Testis (tissue), 2 donors: ENCODE results near the gene TLCD1.

Source experiments
- POLR2A ChIP-seq: fragments of 450-650 bp; IDR thresholded peaks from one replicate; pipeline ENCODE4 v1.6.1; 2017; ENCODE audit warnings: antibody characterized with exemption, mild to moderate bottlenecking, moderate library complexity
- TF ChIP-seq, protein P1 (sequence below), 3 experiments: fragments of 450-650 bp in 2 of 3; fragments of 200-600 bp in 1 of 3; sonication (generic) in 1 of 3; IDR thresholded peaks; one replicate each; pipeline ENCODE4 v1.5.1; 2016 to 2019; ENCODE audit warnings: antibody characterized with exemption in 3 of 3, mild to moderate bottlenecking in 2 of 3, moderate library complexity in 1 of 3

DNA sequence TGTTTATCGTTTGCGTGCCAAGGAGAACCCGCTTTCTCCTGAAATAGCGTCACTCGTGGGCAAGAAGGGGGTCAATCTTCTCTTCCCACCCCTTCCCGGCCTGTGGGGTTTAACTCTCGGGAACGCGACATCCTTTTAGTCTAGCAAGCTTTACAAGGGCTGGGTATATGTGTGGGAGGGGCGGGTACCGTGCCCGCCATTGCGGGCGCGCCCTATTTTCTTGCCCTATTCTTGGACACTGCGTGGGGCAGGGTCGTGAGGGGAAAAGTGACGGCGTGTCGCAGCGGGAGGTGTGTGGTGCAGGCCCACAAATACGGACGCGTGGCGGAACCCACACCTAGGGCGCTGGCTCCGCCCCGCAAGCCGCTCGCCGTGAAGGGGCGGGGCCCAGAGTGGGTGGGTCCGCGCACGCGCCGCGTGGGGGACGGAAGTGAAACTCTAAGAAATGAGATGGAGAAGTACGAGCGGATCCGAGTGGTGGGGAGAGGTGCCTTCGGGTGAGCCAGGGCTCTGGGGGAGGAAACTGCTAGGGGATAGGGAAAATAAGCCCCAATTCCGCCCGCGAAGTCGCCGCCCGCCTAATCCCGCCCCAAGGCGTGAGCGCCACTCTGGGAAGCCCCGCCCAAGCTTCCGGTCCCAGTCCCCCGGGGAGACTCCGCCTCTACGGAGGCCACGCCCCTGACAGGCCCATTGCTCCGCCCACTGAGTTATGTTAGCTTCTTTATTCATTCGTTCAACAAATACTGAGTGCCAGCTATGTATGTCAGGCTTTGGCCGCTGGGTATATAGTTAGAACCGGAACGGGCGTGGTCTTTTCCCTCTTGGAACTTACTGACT lies 2.5 kb upstream of the TLCD1 start, which contains the start of gene NEK8:
- TF ChIP-seq, protein P1, sequence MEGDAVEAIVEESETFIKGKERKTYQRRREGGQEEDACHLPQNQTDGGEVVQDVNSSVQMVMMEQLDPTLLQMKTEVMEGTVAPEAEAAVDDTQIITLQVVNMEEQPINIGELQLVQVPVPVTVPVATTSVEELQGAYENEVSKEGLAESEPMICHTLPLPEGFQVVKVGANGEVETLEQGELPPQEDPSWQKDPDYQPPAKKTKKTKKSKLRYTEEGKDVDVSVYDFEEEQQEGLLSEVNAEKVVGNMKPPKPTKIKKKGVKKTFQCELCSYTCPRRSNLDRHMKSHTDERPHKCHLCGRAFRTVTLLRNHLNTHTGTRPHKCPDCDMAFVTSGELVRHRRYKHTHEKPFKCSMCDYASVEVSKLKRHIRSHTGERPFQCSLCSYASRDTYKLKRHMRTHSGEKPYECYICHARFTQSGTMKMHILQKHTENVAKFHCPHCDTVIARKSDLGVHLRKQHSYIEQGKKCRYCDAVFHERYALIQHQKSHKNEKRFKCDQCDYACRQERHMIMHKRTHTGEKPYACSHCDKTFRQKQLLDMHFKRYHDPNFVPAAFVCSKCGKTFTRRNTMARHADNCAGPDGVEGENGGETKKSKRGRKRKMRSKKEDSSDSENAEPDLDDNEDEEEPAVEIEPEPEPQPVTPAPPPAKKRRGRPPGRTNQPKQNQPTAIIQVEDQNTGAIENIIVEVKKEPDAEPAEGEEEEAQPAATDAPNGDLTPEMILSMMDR (IDR thresholded peaks at IDR 0.05): no peak
- TF ChIP-seq POLR2A: no peak
